Measurements from ENCODE around the gene RAB17.

The RAB17 gene

GRCh38 chr2:237590272-237591140 is at the start of gene RAB17:
TSS of gene RAB17 (minus strand) at chr2:237590734. CDS start at chr2:237586154, 4,580 bp downstream.
- DNase-seq: no peak

GRCh38 chr2:237639836-237640220 is 49.3 kb upstream of the RAB17 start:
- no peak for DNase-seq

GRCh38 chr2:237639052-237639835 is 48.7 kb upstream of the RAB17 start:
- DNase-seq: no peak

GRCh38 chr2:237638176-237638575 is 47.6 kb upstream of the RAB17 start:
- DNase-seq: no peak

GRCh38 chr2:237637429-237638135 is 47.0 kb upstream of the RAB17 start:
- no peak for DNase-seq

GRCh38 chr2:237636578-237636977 is 46.0 kb upstream of the RAB17 start:
- no peak for DNase-seq

GRCh38 chr2:237633061-237633561 is 42.6 kb upstream of the RAB17 start:
- no peak for DNase-seq

GRCh38 chr2:237631801-237632585 is 41.5 kb upstream of the RAB17 start:
- DNase-seq: no peak

GRCh38 chr2:237631007-237631785 is 40.7 kb upstream of the RAB17 start:
- no peak for DNase-seq

- DNase-seq: no peak
These were observed 39.9 kb upstream of the RAB17 start for GRCh38 chr2:237630216-237631000.

GRCh38 chr2:237629739-237630138 is 39.2 kb upstream of the RAB17 start:
- DNase-seq: no peak

- DNase-seq: no peak
These were observed 38.6 kb upstream of the RAB17 start for GRCh38 chr2:237629188-237629534.

GRCh38 chr2:237628247-237629187 is 38.0 kb upstream of the RAB17 start:
- DNase-seq: no peak

GRCh38 chr2:237627441-237628246 is 37.1 kb upstream of the RAB17 start, which contains the start of gene LRRFIP1:
TSS of gene LRRFIP1 (plus strand) at chr2:237627587. CDS start at chr2:237627645, 58 bp downstream.
- peak; percentile 15 for DNase-seq

- DNase-seq: no peak
These were observed 36.4 kb upstream of the RAB17 start for GRCh38 chr2:237626813-237627440.

- no peak for DNase-seq
These were observed 35.2 kb upstream of the RAB17 start for GRCh38 chr2:237625777-237626176.

- peak; percentile 47 for DNase-seq
These were observed 34.7 kb upstream of the RAB17 start for GRCh38 chr2:237625216-237625705.

GRCh38 chr2:237624565-237624964 is 34.0 kb upstream of the RAB17 start:
- no peak for DNase-seq
